OCI-LY3 (cell line): ENCODE data around the gene ZNF185.
A peak's percentile ranks its signal among the peaks of the same experiment; 100 is the strongest.

Experiments used
- H2AFZ ChIP-seq: fragments of 200-600, 300-600 bp; shearing (Covaris generic); 2 replicates; pipeline ENCODE4 v1.6.0; 2014; ENCODE audit warnings: antibody characterized with exemption, low read depth, low read length
- H3K27ac ChIP-seq: fragments of 200-600, 300-600 bp; sonication (generic); 2 replicates; pipeline ENCODE4 v1.5.1; 2014; ENCODE audit warnings: mild to moderate bottlenecking, low read length, moderate library complexity, mixed read lengths
- H3K27me3 ChIP-seq: fragments of 200-600, 300-600 bp; sonication (generic); 2 replicates; pipeline ENCODE4 v1.6.1; 2014; ENCODE audit warnings: low read depth, low read length, mixed read lengths
- H3K36me3 ChIP-seq: fragments of 200-600, 300-600 bp; sonication (generic); replicated peaks from 2 replicates; pipeline ENCODE3; 2014; ENCODE audit warnings: low read depth, low read length, mixed read lengths
- H3K4me1 ChIP-seq: fragments of 300-600, 200-600 bp; sonication (generic); 2 replicates; pipeline ENCODE4 v1.6.1; 2014; ENCODE audit warnings: low read length, mixed read lengths
- H3K4me2 ChIP-seq: fragments of 200-600, 300-600 bp; sonication (generic); 2 replicates; pipeline ENCODE4 v1.6.1; 2014; ENCODE audit warnings: low read length, mixed read lengths
- H3K4me3 ChIP-seq: fragments of 300-600, 200-600 bp; sonication (generic); 2 replicates; pipeline ENCODE4 v1.5.1; 2014; ENCODE audit warnings: antibody characterized with exemption, mild to moderate bottlenecking, low read length, moderate library complexity
- H3K79me2 ChIP-seq: fragments of 300-600, 200-600 bp; shearing (Covaris generic); 2 replicates; pipeline ENCODE4 v1.6.1; 2014; ENCODE audit warnings: mild to moderate bottlenecking, low read length, mixed read lengths
- H3K9ac ChIP-seq: fragments of 300-600, 200-600 bp; shearing (Covaris generic); 2 replicates; pipeline ENCODE4 v1.6.0; 2014; ENCODE audit warnings: mild to moderate bottlenecking, low read length, moderate library complexity
- H3K9me3 ChIP-seq: fragments of 200-600, 300-600 bp; shearing (Covaris generic); 2 replicates; pipeline ENCODE4 v1.6.1; 2014; ENCODE audit warnings: low read length, mixed read lengths; ENCODE audit not compliant: insufficient read depth
- H4K20me1 ChIP-seq: fragments of 200-600, 300-600 bp; sonication (generic); 2 replicates; pipeline ENCODE4 v1.6.1; 2016; ENCODE audit warnings: low read length, mixed read lengths; ENCODE audit not compliant: insufficient read depth
- EZH2phosphoT487 ChIP-seq: fragments of 200-600 bp; shearing (Covaris generic); IDR thresholded peaks from 2 replicates; pipeline ENCODE4 v1.6.1; 2018; ENCODE audit warnings: antibody characterized with exemption, mixed run types, low read depth
- TF ChIP-seq, protein P1 (sequence below): fragments of 200-600, 300-600 bp; sonication (generic); IDR thresholded peaks from 2 replicates; pipeline ENCODE4 v1.5.1; 2014; ENCODE audit warnings: antibody characterized with exemption, low read length, low read depth

Gene ZNF185

DNA sequence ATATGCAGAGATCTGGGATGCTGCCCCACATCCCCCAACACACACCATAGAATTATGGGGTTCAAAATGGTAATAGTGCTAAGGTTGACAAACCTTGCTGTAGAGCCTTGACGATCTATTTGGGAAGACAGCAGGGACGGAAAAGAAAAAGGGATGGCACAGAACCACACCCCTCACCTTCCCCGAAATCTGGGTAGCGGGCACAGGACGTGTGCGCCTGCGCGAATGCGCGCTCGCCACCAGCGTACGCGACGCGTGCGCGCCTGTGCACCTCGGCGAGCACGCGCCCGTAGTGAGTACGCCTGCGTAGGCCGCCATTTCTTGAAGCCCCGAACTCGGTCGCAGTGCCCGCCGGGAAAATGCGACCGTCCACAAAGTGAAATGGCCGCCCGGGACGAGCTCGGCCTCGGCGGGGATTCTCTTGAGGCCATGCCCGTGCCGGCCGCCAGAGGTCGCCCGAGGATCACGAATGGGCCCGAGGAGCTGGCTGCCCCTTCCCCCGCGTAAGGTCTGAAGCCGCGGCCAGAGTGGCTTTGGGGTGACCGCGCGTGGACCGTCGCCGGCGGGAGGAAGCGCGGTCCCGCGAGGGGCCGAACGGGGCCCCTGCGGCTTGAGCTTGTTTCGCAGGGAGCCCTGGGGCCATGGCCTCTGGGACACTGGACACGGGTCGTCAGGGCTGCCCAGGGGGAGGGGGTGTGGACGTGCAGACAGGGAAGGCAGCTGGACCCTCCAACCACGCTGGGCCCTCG is 43.6 kb downstream of the ZNF185 start:
- Histone ChIP-seq H3K4me2 (peak overlapping the region; percentile 91), H3K79me2 (no peaks in the 10 kb centered on the region), H2AFZ (peak overlapping the region; percentile 78), H3K27me3 (no peaks in the 10 kb centered on the region), H3K36me3 (no peaks in the 10 kb centered on the region), H3K9me3 (no peaks in the 10 kb centered on the region), H3K9ac (peak overlapping the region; percentile 89), H3K27ac (peak overlapping the region; percentile 36; the same call in 1 of the 2 replicates), H3K4me1 (peaks cover 9% of the 10 kb centered on the region; the same call in 1 of the 2 replicates), H4K20me1 (no peaks in the 10 kb centered on the region), H3K4me3 (peak overlapping the region; percentile 97)
- TF ChIP-seq, protein P1, sequence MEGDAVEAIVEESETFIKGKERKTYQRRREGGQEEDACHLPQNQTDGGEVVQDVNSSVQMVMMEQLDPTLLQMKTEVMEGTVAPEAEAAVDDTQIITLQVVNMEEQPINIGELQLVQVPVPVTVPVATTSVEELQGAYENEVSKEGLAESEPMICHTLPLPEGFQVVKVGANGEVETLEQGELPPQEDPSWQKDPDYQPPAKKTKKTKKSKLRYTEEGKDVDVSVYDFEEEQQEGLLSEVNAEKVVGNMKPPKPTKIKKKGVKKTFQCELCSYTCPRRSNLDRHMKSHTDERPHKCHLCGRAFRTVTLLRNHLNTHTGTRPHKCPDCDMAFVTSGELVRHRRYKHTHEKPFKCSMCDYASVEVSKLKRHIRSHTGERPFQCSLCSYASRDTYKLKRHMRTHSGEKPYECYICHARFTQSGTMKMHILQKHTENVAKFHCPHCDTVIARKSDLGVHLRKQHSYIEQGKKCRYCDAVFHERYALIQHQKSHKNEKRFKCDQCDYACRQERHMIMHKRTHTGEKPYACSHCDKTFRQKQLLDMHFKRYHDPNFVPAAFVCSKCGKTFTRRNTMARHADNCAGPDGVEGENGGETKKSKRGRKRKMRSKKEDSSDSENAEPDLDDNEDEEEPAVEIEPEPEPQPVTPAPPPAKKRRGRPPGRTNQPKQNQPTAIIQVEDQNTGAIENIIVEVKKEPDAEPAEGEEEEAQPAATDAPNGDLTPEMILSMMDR: peak; percentile 61
- TF ChIP-seq EZH2phosphoT487: no peak

DNA sequence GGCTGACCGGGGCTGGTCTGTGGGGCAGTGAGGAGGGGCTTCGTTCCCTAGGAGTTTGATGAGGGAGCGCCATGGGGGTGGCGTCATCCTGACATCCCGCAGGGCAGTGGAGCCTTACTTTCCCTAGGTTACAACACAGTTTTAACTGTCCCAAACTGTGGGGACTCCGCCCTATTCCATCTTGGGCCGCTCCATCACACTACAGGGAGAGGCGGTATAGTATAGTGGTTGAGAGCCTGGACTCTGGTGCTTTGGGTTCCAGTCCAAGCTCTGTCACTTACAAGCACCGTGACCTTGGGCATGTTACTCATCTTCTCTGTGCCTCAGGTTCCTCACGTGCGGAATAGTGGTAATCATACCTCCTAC is 44.2 kb downstream of the ZNF185 start:
- H3K4me1 ChIP-seq: peaks cover 9% of the 10 kb centered on the region; the same call in 1 of the 2 replicates
- H3K27ac ChIP-seq: peak overlapping the region; percentile 36; the same call in 1 of the 2 replicates
- peak overlapping the region; percentile 84 for H3K9ac ChIP-seq
- no peaks in the 10 kb centered on the region for H4K20me1 ChIP-seq
- peak overlapping the region; percentile 79 for H3K4me2 ChIP-seq
- no peaks in the 10 kb centered on the region for H3K9me3 ChIP-seq
- H2AFZ ChIP-seq: peak overlapping the region; percentile 67; the same call in 1 of the 2 replicates
- no peaks in the 10 kb centered on the region for H3K36me3 ChIP-seq
- H3K79me2 ChIP-seq: no peaks in the 10 kb centered on the region
- no peaks in the 10 kb centered on the region for H3K27me3 ChIP-seq
- peak overlapping the region; percentile 97 for H3K4me3 ChIP-seq
- TF ChIP-seq, protein P1: no peak
- no peak for TF ChIP-seq EZH2phosphoT487

DNA sequence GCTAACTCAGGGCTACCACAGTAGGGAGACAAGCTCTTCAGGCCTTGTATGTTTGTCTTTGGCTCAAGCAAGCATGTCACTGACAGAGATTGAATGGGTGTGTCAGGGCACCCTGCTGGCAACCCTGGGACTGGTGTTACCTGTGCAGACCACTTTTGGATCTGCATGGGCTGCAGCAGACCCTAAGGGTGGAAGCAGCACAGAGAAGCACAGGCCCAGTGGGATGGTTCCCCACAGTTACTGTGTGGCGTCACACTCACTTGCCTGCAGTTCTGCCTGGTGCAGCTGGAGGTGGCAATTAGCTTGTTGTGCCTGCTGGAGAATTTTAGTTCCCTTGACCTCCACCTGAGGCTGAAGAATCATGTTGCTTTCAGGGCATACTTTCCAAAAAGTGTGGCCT is 46.0 kb downstream of the ZNF185 start:
- Histone ChIP-seq H3K27ac (no peak overlapping the region), H3K4me2 (no peak overlapping the region), H2AFZ (no peak overlapping the region), H3K4me3 (no peak overlapping the region), H3K9me3 (no peaks in the 10 kb centered on the region), H3K79me2 (no peaks in the 10 kb centered on the region), H4K20me1 (no peaks in the 10 kb centered on the region), H3K36me3 (no peaks in the 10 kb centered on the region), H3K27me3 (no peaks in the 10 kb centered on the region), H3K9ac (no peak overlapping the region), H3K4me1 (peaks cover 9% of the 10 kb centered on the region; the same call in 1 of the 2 replicates)
- TF ChIP-seq EZH2phosphoT487: no peak
- TF ChIP-seq, protein P1: no peak

DNA sequence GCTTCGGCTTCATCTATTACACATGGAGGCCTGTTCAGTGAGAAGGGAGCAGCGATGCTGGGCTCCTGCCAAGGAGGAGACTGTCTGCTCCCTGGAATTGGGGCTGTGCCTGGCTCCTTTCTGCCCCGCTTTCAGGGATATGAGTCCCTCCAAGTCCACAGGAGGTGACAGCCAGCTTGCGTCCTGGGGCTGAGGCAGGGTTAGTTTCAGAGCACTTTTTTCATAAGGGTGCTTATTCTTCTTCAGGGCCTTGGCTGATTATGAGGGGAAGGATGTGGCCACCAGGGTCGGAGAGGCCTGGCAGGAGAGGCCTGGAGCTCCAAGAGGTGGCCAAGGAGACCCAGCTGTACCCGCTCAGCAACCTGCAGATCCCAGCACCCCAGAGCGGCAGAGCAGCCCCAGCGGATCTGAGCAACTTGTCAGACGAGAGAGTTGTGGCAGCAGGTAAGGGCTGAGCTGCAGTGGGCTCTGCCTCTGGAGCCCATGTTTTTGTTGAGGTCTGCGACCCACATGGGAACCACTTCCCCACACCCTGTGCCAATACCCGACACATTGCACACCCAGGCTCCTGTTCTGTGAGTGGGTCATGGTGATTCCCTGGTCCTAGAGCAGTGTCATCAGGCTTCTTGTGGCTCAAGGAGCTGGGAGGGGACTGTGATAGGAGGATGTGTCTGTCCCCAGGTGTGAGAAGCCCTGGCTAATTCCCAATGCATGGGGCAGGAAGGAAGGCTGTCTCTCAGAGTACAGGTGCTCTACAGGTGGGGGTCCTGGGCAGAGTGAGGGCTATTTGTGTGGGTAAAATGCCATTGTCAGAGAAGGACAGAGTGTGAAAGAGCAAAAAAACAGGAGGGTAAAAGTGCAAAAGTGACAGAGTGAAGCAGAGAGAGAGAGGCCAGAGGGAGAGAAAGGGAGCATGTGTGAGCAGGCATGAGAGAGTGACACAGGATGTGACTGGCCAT is 47.4 kb downstream of the ZNF185 start:
- H3K9ac ChIP-seq: no peak overlapping the region
- no peaks in the 10 kb centered on the region for H3K27me3 ChIP-seq
- no peaks in the 10 kb centered on the region for H3K9me3 ChIP-seq

More for the DNA sequence above, 47.4 kb downstream of the ZNF185 start:
- Histone ChIP-seq H3K4me1 (peaks cover 9% of the 10 kb centered on the region; the same call in 1 of the 2 replicates), H3K27ac (no peak overlapping the region), H3K4me3 (no peak overlapping the region), H4K20me1 (no peaks in the 10 kb centered on the region), H3K79me2 (no peaks in the 10 kb centered on the region), H3K4me2 (no peak overlapping the region), H2AFZ (no peak overlapping the region), H3K36me3 (no peaks in the 10 kb centered on the region)
- TF ChIP-seq EZH2phosphoT487: no peak
